Colonic mucosa (tissue), 4 donors: ENCODE measurements around the gene OR2V2. TPM values are rescaled to one million over a fixed set of nuclear protein-coding genes. Genes with fewer than 3 reads are reported as not detected.
"Not testable (repeated sequence)": the region's sequence is repeated elsewhere in the genome, so short reads cannot be mapped to it uniquely, and the experiment has no call there.

Source experiments
- DNase-seq: peaks from one replicate; pipeline ENCODE4 v3.0.0-alpha.2; 2020
- H3K27ac ChIP-seq: fragments of 200-600 bp; one replicate; pipeline ENCODE4 v1.8.0; 2021
- H3K27me3 ChIP-seq: fragments of 200-600 bp; one replicate; pipeline ENCODE4 v1.8.0; 2021
- H3K36me3 ChIP-seq: fragments of 200-600 bp; one replicate; pipeline ENCODE4 v1.8.0; 2021
- H3K4me1 ChIP-seq: fragments of 200-600 bp; one replicate; pipeline ENCODE4 v1.8.0; 2021; ENCODE audit warnings: mild to moderate bottlenecking
- H3K4me3 ChIP-seq: fragments of 200-600 bp; one replicate; pipeline ENCODE4 v1.8.0; 2021
- H3K9ac ChIP-seq, 2 donors: one replicate each; pipeline ENCODE4 v1.7.0; 2013; ENCODE audit warnings: control low read depth in 2 of 2, low read depth in 2 of 2, low read length in 2 of 2
- H3K9me3 ChIP-seq: fragments of 200-600 bp; one replicate; pipeline ENCODE4 v1.8.0; 2021
- intact Hi-C: fragments of 100-400 bp; cut with DNase I; formaldehyde crosslinking; loops from one replicate; pipeline ENCODE4 v1.14.1; 2022
- total RNA-seq, 2 donors: library from RNA; stranded (reverse); fragmentation: NEBNext Ultra II Directional in 1 of 2; extraction: Animal tissue kit (Norgen Biotek cat#: 25700) in 1 of 2; gene quantifications; one replicate each; pipeline ENCODE4 v1.2.1, GENCODE V29; 2021
- TF ChIP-seq, protein P1 (sequence below): fragments of 200-600 bp; IDR thresholded peaks from one replicate; pipeline ENCODE4 v1.8.0; 2022; ENCODE audit warnings: antibody characterized with exemption, mild to moderate bottlenecking
- donor health status: healthy.
- donor health status: DM: no; HTN: no; CAD: no.
- donor health status: DM: no; HTN: no; CAD: no.

Gene OR2V2
- total RNA-seq, 2 donors from 2014 or later, result not detected

DNA sequence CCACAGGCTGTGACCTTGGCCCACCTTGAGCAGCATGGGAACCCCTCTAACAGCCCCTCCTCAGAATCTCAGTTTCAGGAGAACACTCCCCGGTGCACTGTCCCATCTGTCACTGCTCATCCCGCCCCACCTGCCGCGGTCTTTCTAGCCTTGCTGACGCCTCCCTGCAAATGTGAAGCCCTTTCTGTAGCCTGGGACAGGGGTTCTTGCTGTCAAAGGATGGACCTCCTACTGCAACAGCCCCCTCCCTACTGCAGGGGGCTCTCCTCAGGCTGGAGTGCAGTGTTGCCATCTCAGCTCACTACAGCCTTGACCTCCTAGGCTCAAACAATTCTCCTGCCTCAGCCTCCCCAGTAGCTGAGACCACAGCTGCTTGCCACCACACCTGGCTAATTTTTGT lies 36.4 kb upstream of the OR2V2 start:
- Histone ChIP-seq H3K9me3 (no peaks in the 10 kb centered on the region), H3K36me3 (no peaks in the 10 kb centered on the region), H3K27ac (no peak overlapping the region), H3K9ac (no peak overlapping the region), H3K27me3 (peaks cover 21% of the 10 kb centered on the region), H3K4me3 (no peak overlapping the region), H3K4me1 (no peaks in the 10 kb centered on the region)
- TF ChIP-seq, protein P1, sequence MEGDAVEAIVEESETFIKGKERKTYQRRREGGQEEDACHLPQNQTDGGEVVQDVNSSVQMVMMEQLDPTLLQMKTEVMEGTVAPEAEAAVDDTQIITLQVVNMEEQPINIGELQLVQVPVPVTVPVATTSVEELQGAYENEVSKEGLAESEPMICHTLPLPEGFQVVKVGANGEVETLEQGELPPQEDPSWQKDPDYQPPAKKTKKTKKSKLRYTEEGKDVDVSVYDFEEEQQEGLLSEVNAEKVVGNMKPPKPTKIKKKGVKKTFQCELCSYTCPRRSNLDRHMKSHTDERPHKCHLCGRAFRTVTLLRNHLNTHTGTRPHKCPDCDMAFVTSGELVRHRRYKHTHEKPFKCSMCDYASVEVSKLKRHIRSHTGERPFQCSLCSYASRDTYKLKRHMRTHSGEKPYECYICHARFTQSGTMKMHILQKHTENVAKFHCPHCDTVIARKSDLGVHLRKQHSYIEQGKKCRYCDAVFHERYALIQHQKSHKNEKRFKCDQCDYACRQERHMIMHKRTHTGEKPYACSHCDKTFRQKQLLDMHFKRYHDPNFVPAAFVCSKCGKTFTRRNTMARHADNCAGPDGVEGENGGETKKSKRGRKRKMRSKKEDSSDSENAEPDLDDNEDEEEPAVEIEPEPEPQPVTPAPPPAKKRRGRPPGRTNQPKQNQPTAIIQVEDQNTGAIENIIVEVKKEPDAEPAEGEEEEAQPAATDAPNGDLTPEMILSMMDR, result no peak
- DNase-seq, result no peak
- intact Hi-C loops, result no loop called here

DNA sequence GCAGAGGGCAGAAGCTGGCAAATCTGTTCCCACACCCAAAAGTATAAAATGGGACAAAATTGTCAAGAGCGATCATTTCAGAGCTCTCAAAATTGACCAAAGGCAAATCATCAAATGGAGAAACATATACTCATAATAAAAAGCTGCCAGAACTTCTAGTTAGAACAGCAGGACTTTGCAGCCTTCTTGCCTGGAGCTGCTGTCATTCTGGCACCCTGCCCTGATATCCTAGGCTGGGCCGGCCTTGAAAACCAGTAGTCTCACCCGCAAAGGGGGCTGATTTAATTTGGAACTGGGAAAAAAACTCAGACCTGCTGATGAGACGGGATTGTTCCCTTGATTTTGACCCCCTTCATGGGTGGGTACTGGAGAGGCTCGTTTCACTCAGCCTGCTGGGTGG lies 34.9 kb upstream of the OR2V2 start:
- TF ChIP-seq, protein P1, result no peak
- no peaks in the 10 kb centered on the region for H3K36me3 ChIP-seq
- no peaks in the 10 kb centered on the region for H3K4me1 ChIP-seq
- H3K27me3 ChIP-seq, result peaks cover 25% of the 10 kb centered on the region
- H3K9ac ChIP-seq, result no peak overlapping the region
- H3K4me3 ChIP-seq, result no peak overlapping the region
- H3K27ac ChIP-seq, result no peak overlapping the region
- intact Hi-C loops, result no loop called here
- DNase-seq, result no peak
- H3K9me3 ChIP-seq, result no peaks in the 10 kb centered on the region

DNA sequence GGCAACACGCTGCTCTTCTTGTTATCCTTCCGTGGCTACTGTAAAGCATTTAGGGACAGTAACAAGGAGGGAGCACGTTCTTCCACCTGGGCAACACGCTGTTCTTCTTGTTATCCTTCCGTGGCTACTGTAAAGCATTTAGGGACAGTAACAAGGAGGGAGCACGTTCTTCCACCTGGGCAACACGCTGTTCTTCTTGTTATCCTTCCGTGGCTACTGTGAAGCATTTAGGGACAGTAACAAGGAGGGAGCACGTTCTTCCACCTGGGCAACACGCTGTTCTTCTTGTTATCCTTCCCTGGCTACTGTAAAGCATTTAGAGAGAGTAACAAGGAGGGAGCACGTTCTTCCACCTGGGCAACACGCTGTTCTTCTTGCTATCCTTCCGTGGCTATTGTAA lies 33.8 kb upstream of the OR2V2 start:
- DNase-seq, intact Hi-C loops, H3K4me3 ChIP-seq, H3K9me3 ChIP-seq, H3K36me3 ChIP-seq, H3K4me1 ChIP-seq, H3K27ac ChIP-seq, H3K9ac ChIP-seq: not testable (repeated sequence)
- H3K27me3 ChIP-seq, result peaks cover 25% of the 10 kb centered on the region

DNA sequence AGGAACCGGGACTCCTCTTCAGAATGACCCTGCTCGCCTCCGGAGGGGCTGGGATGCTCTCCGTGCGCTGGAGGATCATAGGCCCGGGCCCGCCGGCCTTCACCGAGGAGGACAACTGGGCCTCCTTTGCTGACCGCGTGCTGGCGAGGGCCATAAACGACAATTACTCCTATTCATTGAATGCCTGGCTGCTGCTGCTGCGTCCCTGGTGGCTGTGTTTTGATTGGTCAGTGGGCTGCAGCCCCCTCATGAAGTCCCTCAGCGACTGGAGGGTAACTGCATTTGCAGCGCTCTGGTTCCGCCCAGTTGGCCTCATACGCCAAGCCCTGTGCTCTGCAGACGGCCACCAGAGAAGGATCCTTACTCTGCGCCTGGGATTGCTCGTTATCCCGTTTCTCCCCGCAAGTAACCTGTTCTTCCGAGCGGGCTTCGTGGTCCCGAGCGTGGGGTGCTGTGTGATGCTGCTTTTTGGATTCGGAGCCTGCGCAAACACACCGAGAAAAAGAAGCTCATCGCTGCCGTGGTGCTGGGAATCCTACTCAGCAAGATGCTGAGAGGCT lies 33.0 kb upstream of the OR2V2 start:
- no peaks in the 10 kb centered on the region for H3K9me3 ChIP-seq
- TF ChIP-seq, protein P1, result no peak
- no peaks in the 10 kb centered on the region for H3K4me1 ChIP-seq
- no peak overlapping the region for H3K9ac ChIP-seq
- H3K4me3 ChIP-seq, result no peak overlapping the region
- no peak overlapping the region for H3K27ac ChIP-seq
- peaks cover 25% of the 10 kb centered on the region for H3K27me3 ChIP-seq
- intact Hi-C loops, result no loop called here
- DNase-seq, result no peak
- H3K36me3 ChIP-seq, result no peaks in the 10 kb centered on the region

DNA sequence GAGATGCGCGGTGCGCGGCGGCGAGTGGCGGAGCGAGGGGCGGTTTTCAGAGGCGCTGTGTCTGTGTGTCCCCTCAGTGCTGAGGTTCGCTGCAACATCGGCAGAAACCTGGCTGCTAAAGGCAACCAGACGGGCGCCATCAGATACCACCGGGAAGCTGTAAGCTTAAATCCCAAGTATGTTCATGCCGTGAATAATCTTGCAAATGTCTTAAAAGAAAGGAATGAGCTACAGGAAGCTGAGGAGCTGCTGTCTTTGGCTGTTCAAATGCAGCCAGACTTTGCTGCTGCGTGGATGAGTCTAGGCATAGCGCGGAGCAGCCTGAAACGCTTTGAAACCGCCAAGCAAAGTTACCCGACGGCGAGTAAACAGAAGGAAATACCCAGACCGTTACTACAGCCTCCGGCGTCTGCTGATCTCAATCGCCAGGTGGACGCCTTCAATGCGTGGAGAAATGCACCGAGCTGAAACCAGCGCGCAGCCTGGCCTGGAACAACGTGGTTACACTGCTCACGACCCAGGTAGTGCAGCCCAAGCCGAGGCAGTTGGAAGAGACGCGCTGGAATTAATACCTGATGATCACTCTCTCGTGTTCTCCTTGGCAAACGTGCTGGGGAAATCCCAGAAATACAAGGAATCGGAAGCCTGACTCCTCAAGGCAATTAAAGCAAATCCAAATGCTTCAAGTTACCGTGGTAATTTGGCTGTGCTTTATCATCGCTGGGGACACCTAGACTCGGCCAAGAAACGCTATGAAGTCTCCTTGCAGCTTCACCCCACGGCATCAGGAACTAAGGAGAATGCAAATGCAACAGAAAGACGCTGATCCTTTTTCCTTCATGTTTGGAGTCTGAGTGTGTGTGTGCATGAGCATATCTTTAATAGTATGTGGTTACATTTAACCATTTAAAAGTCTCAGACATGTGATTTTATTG lies 32.3 kb upstream of the OR2V2 start:
- H3K27me3 ChIP-seq, result peaks cover 25% of the 10 kb centered on the region
- H3K36me3 ChIP-seq, result no peaks in the 10 kb centered on the region
- no peaks in the 10 kb centered on the region for H3K9me3 ChIP-seq
- no peak overlapping the region for H3K4me3 ChIP-seq
- TF ChIP-seq, protein P1, result no peak
- no peak overlapping the region for H3K27ac ChIP-seq
- H3K4me1 ChIP-seq, result no peaks in the 10 kb centered on the region
- no peak overlapping the region for H3K9ac ChIP-seq
- intact Hi-C loops, result no loop called here
- DNase-seq, result no peak

DNA sequence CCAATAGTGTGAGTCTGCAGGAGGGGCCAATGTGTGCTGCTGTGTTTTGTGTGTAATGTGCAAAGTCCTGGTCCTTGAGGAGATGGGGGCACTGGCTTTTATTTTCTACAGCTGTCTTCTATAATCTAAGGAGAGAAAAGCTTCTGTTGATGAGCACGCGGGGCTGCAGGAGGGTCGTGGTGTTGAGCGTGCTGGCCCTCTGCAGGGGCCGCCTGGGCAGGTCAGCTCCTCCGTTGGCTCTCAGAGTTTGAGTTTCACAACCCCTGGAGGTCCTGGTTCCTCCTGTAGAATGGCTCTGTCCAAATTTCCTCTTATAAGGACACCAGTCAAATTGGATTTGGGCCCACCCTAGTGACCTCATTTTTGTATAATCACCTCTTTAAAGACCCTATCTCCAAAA lies 29.0 kb upstream of the OR2V2 start:
- peaks cover 25% of the 10 kb centered on the region for H3K27me3 ChIP-seq
- DNase-seq, result no peak

More for the DNA sequence above, 29.0 kb upstream of the OR2V2 start:
- intact Hi-C loops, result no loop called here
- H3K27ac ChIP-seq, result no peak overlapping the region
- TF ChIP-seq, protein P1, result no peak
- no peaks in the 10 kb centered on the region for H3K4me1 ChIP-seq
- H3K4me3 ChIP-seq, result no peak overlapping the region
- H3K36me3 ChIP-seq, result no peaks in the 10 kb centered on the region
- H3K9me3 ChIP-seq, result no peaks in the 10 kb centered on the region
- no peak overlapping the region for H3K9ac ChIP-seq
